ENCODE measurements around the gene SNX25. TPM values are rescaled to one million over a fixed set of nuclear protein-coding genes. Genes with fewer than 3 reads are reported as not detected.

Gene SNX25
- total and polyA plus RNA-seq, 3 donors from 2014 or later, result 20.2 to 50.5 (median 45.0) TPM

DNA sequence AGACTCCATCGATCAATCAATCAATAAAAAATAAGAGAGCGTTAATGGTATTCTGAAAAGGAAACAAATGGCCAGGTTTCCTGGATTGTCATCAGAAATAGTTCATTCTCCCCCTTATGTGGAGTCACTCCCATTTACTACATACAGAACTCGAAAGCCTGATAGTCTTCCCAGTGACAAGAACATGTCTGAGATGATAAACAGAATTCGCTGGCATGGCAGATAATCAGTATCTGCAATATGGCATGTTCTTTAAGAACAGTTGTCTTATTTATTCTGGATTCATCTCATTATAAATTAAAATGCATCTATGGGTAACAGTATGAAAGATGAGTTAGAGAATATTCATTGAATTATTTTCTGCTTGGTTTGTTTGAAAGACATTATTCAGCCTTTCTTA, 124.9 kb downstream of the SNX25 start:
- H3K9me3 ChIP-seq, result no peaks in the 10 kb centered on the region
- no peak for DNase-seq
- no peak overlapping the region for H3K4me3 ChIP-seq
- H3K36me3 ChIP-seq (ENCODE audit: low read depth, missing control alignments), result no peaks in the 10 kb centered on the region
- WGBS, 2 donors, result 86 to 94% methylated on average over 4 of the region's 4 CpGs
- H3K4me1 ChIP-seq, result no peaks in the 10 kb centered on the region
- H3K27me3 ChIP-seq, result no peaks in the 10 kb centered on the region
- no peak for TF ChIP-seq POLR2A (IDR thresholded peaks at IDR 0.05)
- TF ChIP-seq, protein P1, sequence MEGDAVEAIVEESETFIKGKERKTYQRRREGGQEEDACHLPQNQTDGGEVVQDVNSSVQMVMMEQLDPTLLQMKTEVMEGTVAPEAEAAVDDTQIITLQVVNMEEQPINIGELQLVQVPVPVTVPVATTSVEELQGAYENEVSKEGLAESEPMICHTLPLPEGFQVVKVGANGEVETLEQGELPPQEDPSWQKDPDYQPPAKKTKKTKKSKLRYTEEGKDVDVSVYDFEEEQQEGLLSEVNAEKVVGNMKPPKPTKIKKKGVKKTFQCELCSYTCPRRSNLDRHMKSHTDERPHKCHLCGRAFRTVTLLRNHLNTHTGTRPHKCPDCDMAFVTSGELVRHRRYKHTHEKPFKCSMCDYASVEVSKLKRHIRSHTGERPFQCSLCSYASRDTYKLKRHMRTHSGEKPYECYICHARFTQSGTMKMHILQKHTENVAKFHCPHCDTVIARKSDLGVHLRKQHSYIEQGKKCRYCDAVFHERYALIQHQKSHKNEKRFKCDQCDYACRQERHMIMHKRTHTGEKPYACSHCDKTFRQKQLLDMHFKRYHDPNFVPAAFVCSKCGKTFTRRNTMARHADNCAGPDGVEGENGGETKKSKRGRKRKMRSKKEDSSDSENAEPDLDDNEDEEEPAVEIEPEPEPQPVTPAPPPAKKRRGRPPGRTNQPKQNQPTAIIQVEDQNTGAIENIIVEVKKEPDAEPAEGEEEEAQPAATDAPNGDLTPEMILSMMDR (IDR thresholded peaks at IDR 0.05), result no peak
- intact Hi-C loops (cut with DNase I; ENCODE audit: low total_unique reads), result no loop called here
- H3K27ac ChIP-seq, result no peak overlapping the region

- Histone ChIP-seq H3K27me3 (no peaks in the 10 kb centered on the region), H3K4me3 (no peak overlapping the region), H3K36me3 (ENCODE audit: low read depth, missing control alignments) (no peaks in the 10 kb centered on the region), H3K27ac (no peak overlapping the region), H3K4me1 (no peaks in the 10 kb centered on the region), H3K9me3 (no peaks in the 10 kb centered on the region)
- WGBS, 2 donors, result 89 to 92% methylated on average over 1 of the region's 1 CpG
- TF ChIP-seq, protein P1 (IDR thresholded peaks at IDR 0.05), result no peak
- intact Hi-C loops (cut with DNase I; ENCODE audit: low total_unique reads), result no loop called here
- no peak for DNase-seq
Measured at GRCh38 chr4:185335579-185335978, 126.2 kb downstream of the SNX25 start.

GRCh38 chr4:185339941-185340340, 130.5 kb downstream of the SNX25 start:
- Histone ChIP-seq H3K36me3 (ENCODE audit: low read depth, missing control alignments) (no peaks in the 10 kb centered on the region), H3K9me3 (no peaks in the 10 kb centered on the region), H3K27me3 (no peaks in the 10 kb centered on the region), H3K4me1 (peaks cover 3% of the 10 kb centered on the region), H3K27ac (no peak overlapping the region), H3K4me3 (no peak overlapping the region)
- WGBS, 2 donors, result 68 to 84% methylated on average over 3 of the region's 3 CpGs
- TF ChIP-seq, protein P1 (IDR thresholded peaks at IDR 0.05), result no peak
- no peak for TF ChIP-seq POLR2A (IDR thresholded peaks at IDR 0.05)
- intact Hi-C loops (cut with DNase I; ENCODE audit: low total_unique reads), result no loop called here
- DNase-seq, result no peak

DNA sequence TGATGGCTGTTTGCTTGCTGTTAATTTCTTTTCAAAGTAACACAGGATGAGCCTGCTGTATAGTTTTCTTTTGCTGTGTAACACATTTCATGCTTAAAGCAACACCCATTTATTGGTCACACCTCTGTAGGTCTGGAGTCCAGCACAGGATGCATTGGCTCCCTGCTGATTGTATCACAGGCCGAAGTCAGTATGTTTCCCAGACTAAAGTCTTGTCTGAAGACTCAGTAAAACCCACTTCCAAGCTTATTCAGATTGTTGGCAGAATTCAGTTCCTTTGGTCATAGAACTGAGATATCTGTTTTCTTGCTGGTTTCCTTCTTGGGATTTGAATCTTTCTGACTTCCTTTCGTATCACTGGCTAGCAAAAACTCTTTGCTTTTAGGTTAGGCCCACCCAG, 132.0 kb downstream of the SNX25 start:
- intact Hi-C loops (cut with DNase I; ENCODE audit: low total_unique reads), result no loop called here
- Histone ChIP-seq H3K4me3 (no peak overlapping the region), H3K36me3 (ENCODE audit: low read depth, missing control alignments) (no peaks in the 10 kb centered on the region), H3K4me1 (peaks cover 7% of the 10 kb centered on the region), H3K9me3 (no peaks in the 10 kb centered on the region), H3K27ac (no peak overlapping the region), H3K27me3 (no peaks in the 10 kb centered on the region)
- no peak for TF ChIP-seq POLR2A (IDR thresholded peaks at IDR 0.05)
- TF ChIP-seq, protein P1 (IDR thresholded peaks at IDR 0.05), result no peak
- WGBS, 2 donors, result 88 to 100% methylated on average over 2 of the region's 2 CpGs
- DNase-seq, result no peak

GRCh38 chr4:185341841-185342240, 132.4 kb downstream of the SNX25 start:
- Histone ChIP-seq H3K4me1 (peaks cover 7% of the 10 kb centered on the region), H3K36me3 (ENCODE audit: low read depth, missing control alignments) (no peaks in the 10 kb centered on the region), H3K4me3 (no peak overlapping the region), H3K9me3 (no peaks in the 10 kb centered on the region), H3K27ac (no peak overlapping the region), H3K27me3 (no peaks in the 10 kb centered on the region)
- TF ChIP-seq POLR2A (IDR thresholded peaks at IDR 0.05), result no peak
- TF ChIP-seq, protein P1 (IDR thresholded peaks at IDR 0.05), result no peak
- DNase-seq, result no peak
- intact Hi-C loops (cut with DNase I; ENCODE audit: low total_unique reads), result no loop called here
- 96 to 99% methylated on average over 6 of the region's 6 CpGs for WGBS, 2 donors
